Stimulated activated CD8-positive, alpha-beta memory T cell treated with anti-CD3 and anti-CD28 coated beads, Interleukin-2, amount 100 ng/mL, for 1 hour (primary cell): ENCODE results near the gene HADHA.
A peak's percentile ranks its signal among the peaks of the same experiment; 100 is the strongest.

Experiments used
- DNase-seq, 2 donors: peaks; one replicate each; pipeline ENCODE4 v3.0.0-alpha.2; 2020; ENCODE audit warnings: low read depth in 2 of 2

Gene HADHA

GRCh38 chr2:26193578-26194231 lies 50.7 kb downstream of the HADHA start:
- DNase-seq: no peak

GRCh38 chr2:26191316-26192159 lies 52.9 kb downstream of the HADHA start:
- DNase-seq: no peak

GRCh38 chr2:26190369-26190768 lies 54.1 kb downstream of the HADHA start:
- DNase-seq: no peak

- no peak for DNase-seq
These were observed 54.7 kb downstream of the HADHA start for GRCh38 chr2:26189751-26190150.

- DNase-seq: no peak
These were observed 55.3 kb downstream of the HADHA start for GRCh38 chr2:26189123-26189522.

- no peak for DNase-seq
These were observed 56.8 kb downstream of the HADHA start for GRCh38 chr2:26187537-26188104.

GRCh38 chr2:26187114-26187513 lies 57.3 kb downstream of the HADHA start:
- no peak for DNase-seq

GRCh38 chr2:26185954-26186770 lies 58.3 kb downstream of the HADHA start:
- DNase-seq: no peak

- DNase-seq: no peak
These were observed 59.0 kb downstream of the HADHA start for GRCh38 chr2:26185304-26185928.

- peak; percentile 74 for DNase-seq
These were observed 59.7 kb downstream of the HADHA start for GRCh38 chr2:26184555-26185303.

- no peak for DNase-seq
These were observed 60.3 kb downstream of the HADHA start for GRCh38 chr2:26184121-26184520.

- DNase-seq: no peak
These were observed 61.4 kb downstream of the HADHA start for GRCh38 chr2:26182887-26183630.

- no peak for DNase-seq
These were observed 62.0 kb downstream of the HADHA start for GRCh38 chr2:26182441-26182840.

GRCh38 chr2:26179446-26179913 lies 65.0 kb downstream of the HADHA start:
- no peak for DNase-seq

GRCh38 chr2:26178746-26179436 lies 65.5 kb downstream of the HADHA start:
- DNase-seq: no peak

GRCh38 chr2:26178246-26178645 lies 66.2 kb downstream of the HADHA start:
- no peak for DNase-seq

GRCh38 chr2:26177122-26177521 lies 67.3 kb downstream of the HADHA start:
- DNase-seq: no peak

- DNase-seq: no peak
These were observed 68.2 kb downstream of the HADHA start for GRCh38 chr2:26176279-26176615.

GRCh38 chr2:26175466-26176278 lies 68.8 kb downstream of the HADHA start:
- no peak for DNase-seq
